Common myeloid progenitor, CD34-positive (primary cell): ENCODE measurements around the gene PLCB4.

ENCODE experiments used
- CTCF ChIA-PET: fragments of 350-600 bp; sonication (Branson Sonifier 250); formaldehyde crosslinking; loops from one replicate; lab custom pipeline; 2021; ENCODE audit warnings: antibody characterized with exemption; lab: Charles Lee
- POLR2A ChIA-PET: fragments of 350-600 bp; sonication (Branson Sonifier 250); formaldehyde crosslinking; loops from one replicate; lab custom pipeline; 2021; ENCODE audit warnings: antibody characterized with exemption; lab: Charles Lee
- DNase-seq, 3 donors: peaks; one replicate each; pipeline versions ENCODE4 v3.0.0 to v3.0.0-alpha.2; 2013
- H3K27ac ChIP-seq, 2 experiments: 1 replicate in 1 of 2; 2 replicates in 1 of 2; pipeline ENCODE4 v1.7.0; 2013; ENCODE audit warnings: inconsistent platforms in 2 of 2, low read length in 2 of 2, mild to moderate bottlenecking in 2 of 2, low read depth in 1 of 2, moderate library complexity in 1 of 2; ENCODE audit not compliant: severe bottlenecking in 2 of 2, insufficient read depth in 1 of 2, poor library complexity in 1 of 2
- H3K27me3 ChIP-seq, 5 experiments: replicated peaks in 2 of 5; 1 replicate in 3 of 5; 2 replicates in 2 of 5; pipeline versions ENCODE4 v1.6.1 to v1.7.0; 2013; ENCODE audit warnings: low read length in 4 of 5, mild to moderate bottlenecking in 2 of 5, moderate library complexity in 2 of 5, inconsistent platforms in 1 of 5; ENCODE audit not compliant: insufficient read depth in 5 of 5, control insufficient read depth in 4 of 5
- H3K36me3 ChIP-seq, 4 experiments: 1 replicate in 2 of 4; 2 replicates in 2 of 4; pipeline versions ENCODE4 v1.6.1 to v1.7.0; 2013; ENCODE audit warnings: low read length in 3 of 4, control low read depth in 1 of 4, mild to moderate bottlenecking in 1 of 4; ENCODE audit not compliant: control insufficient read depth in 4 of 4, insufficient read depth in 4 of 4
- H3K4me1 ChIP-seq, 4 experiments: 1 replicate in 3 of 4; 2 replicates in 1 of 4; pipeline versions ENCODE4 v1.6.1 to v1.7.1; 2013; ENCODE audit warnings: low read length in 3 of 4, mild to moderate bottlenecking in 3 of 4, control low read depth in 1 of 4, inconsistent platforms in 1 of 4, moderate library complexity in 1 of 4; ENCODE audit not compliant: control insufficient read depth in 4 of 4, insufficient read depth in 4 of 4; ENCODE audit errors: control extremely low read depth in 1 of 4
- H3K4me3 ChIP-seq, 7 experiments: 1 replicate in 4 of 7; 2 replicates in 3 of 7; pipeline versions ENCODE4 v1.5.1 to v1.7.0; 2013; ENCODE audit warnings: mild to moderate bottlenecking in 7 of 7, low read length in 6 of 7, moderate library complexity in 6 of 7, inconsistent platforms in 2 of 7, low read depth in 2 of 7, control low read depth in 1 of 7; ENCODE audit not compliant: insufficient read depth in 4 of 7, control insufficient read depth in 1 of 7; ENCODE audit errors: extremely low read depth in 1 of 7
- H3K9me3 ChIP-seq, 5 experiments: 1 replicate in 4 of 5; 2 replicates in 1 of 5; pipeline versions ENCODE4 v1.6.1 to v1.7.1; 2013; ENCODE audit warnings: low read length in 4 of 5, mild to moderate bottlenecking in 2 of 5, inconsistent platforms in 1 of 5, low read depth in 1 of 5, moderate library complexity in 1 of 5; ENCODE audit not compliant: control insufficient read depth in 4 of 5, insufficient read depth in 2 of 5; ENCODE audit errors: control extremely low read depth in 1 of 5
- WGBS: methylation state at CpG from one replicate; pipeline ENCODE4 v1.1.5; 2013; ENCODE audit not compliant: insufficient coverage; 5-methylcytosine and 5-hydroxymethylcytosine counted together

Gene PLCB4

GRCh38 chr20:9053108-9053507 is 15.8 kb upstream of the PLCB4 start:
- no peak overlapping the region for H3K27ac ChIP-seq
- H3K36me3 ChIP-seq = no peaks in the 10 kb centered on the region
- H3K4me1 ChIP-seq = peaks cover 0 to 29% (median 15%) of the 10 kb centered on the region in 4 experiments
- peak; percentile 60 to 90 (median 83) for DNase-seq
- ChIA-PET POLR2A (no interaction called here), CTCF (interaction anchor here (0.9 kb wide), 1 partner anchor 23 kb away, joined by 3 read pairs; no protein-coding TSS in a partner anchor)
- peaks cover 0 to 9% (median 3%) of the 10 kb centered on the region in 5 experiments for H3K9me3 ChIP-seq
- H3K27me3 ChIP-seq = no peaks in the 10 kb centered on the region
- WGBS = 0% methylated on average over 3 of the region's 3 CpGs
- peak overlapping the region in 4 of 7 experiments; percentile 0 to 54 (median 40) for H3K4me3 ChIP-seq

GRCh38 chr20:9054176-9054575 is 14.7 kb upstream of the PLCB4 start:
- 100% methylated on average over 1 of the region's 3 CpGs for WGBS
- Histone ChIP-seq H3K9me3 (peaks cover 0 to 2% (median 0%) of the 10 kb centered on the region in 5 experiments), H3K36me3 (no peaks in the 10 kb centered on the region), H3K4me3 (no peak overlapping the region), H3K27ac (no peak overlapping the region), H3K27me3 (no peaks in the 10 kb centered on the region), H3K4me1 (peaks cover 0 to 29% (median 15%) of the 10 kb centered on the region in 4 experiments)
- ChIA-PET CTCF (interaction anchor here (0.8 kb wide), 1 partner anchor 14 kb away, joined by 3 read pairs; the partner anchor contains the start of gene PLCB4), POLR2A (no interaction called here)
- no peak for DNase-seq

GRCh38 chr20:9059931-9060330 is 9.0 kb upstream of the PLCB4 start:
- 98% methylated on average over 6 of the region's 6 CpGs for WGBS
- H3K4me1 ChIP-seq = no peaks in the 10 kb centered on the region
- no peak for DNase-seq
- H3K27me3 ChIP-seq = no peaks in the 10 kb centered on the region
- H3K27ac ChIP-seq = no peak overlapping the region
- no peaks in the 10 kb centered on the region for H3K36me3 ChIP-seq
- CTCF ChIA-PET = no interaction called here
- no peak overlapping the region for H3K4me3 ChIP-seq
- POLR2A ChIA-PET = no interaction called here
- H3K9me3 ChIP-seq = no peaks in the 10 kb centered on the region

GRCh38 chr20:9061434-9061833 is 7.5 kb upstream of the PLCB4 start:
- no peaks in the 10 kb centered on the region for H3K27me3 ChIP-seq
- DNase-seq = no peak
- ChIA-PET CTCF (interaction anchor here (0.7 kb wide), 1 partner anchor 151 kb away, joined by 3 read pairs; no protein-coding TSS in a partner anchor), POLR2A (no interaction called here)
- H3K4me1 ChIP-seq = no peaks in the 10 kb centered on the region
- no peak overlapping the region for H3K27ac ChIP-seq
- H3K9me3 ChIP-seq = no peaks in the 10 kb centered on the region
- H3K4me3 ChIP-seq = no peak overlapping the region
- H3K36me3 ChIP-seq = no peaks in the 10 kb centered on the region
- WGBS = no CpG with 5 or more reads among the region's 1 CpG

GRCh38 chr20:9062066-9062465 is 6.8 kb upstream of the PLCB4 start:
- Histone ChIP-seq H3K4me3 (no peak overlapping the region), H3K27me3 (no peaks in the 10 kb centered on the region), H3K27ac (no peak overlapping the region), H3K9me3 (no peaks in the 10 kb centered on the region), H3K36me3 (no peaks in the 10 kb centered on the region), H3K4me1 (no peaks in the 10 kb centered on the region)
- DNase-seq = no peak
- no CpG with 5 or more reads among the region's 2 CpGs for WGBS
- ChIA-PET CTCF (interaction anchor here (0.7 to 1.1 kb wide), 2 partner anchors 13 to 152 kb away, joined by 3 read pairs; no protein-coding TSS in a partner anchor), POLR2A (no interaction called here)

- CTCF ChIA-PET = no interaction called here
- POLR2A ChIA-PET = no interaction called here
- no peak overlapping the region for H3K4me3 ChIP-seq
- no peaks in the 10 kb centered on the region for H3K9me3 ChIP-seq
- DNase-seq = no peak
- peaks cover 0 to 21% (median 13%) of the 10 kb centered on the region in 4 experiments for H3K4me1 ChIP-seq
- H3K36me3 ChIP-seq = no peaks in the 10 kb centered on the region
- H3K27ac ChIP-seq = no peak overlapping the region
- WGBS = 95% methylated on average over 3 of the region's 3 CpGs
- H3K27me3 ChIP-seq = no peaks in the 10 kb centered on the region
These were observed 2.7 kb upstream of the PLCB4 start for GRCh38 chr20:9066191-9066590.

- 0% methylated on average over 40 of the region's 57 CpGs for WGBS
- ChIA-PET POLR2A (interaction anchor here (1.1 kb wide), 1 partner anchor 92 kb away, joined by 3 read pairs; no protein-coding TSS in a partner anchor), CTCF (interaction anchor here (1.4 kb wide), 1 partner anchor 14 kb away, joined by 3 read pairs; no protein-coding TSS in a partner anchor)
- Histone ChIP-seq H3K27me3 (no peaks in the 10 kb centered on the region), H3K36me3 (no peaks in the 10 kb centered on the region), H3K27ac (peak overlapping the region in 1 of 2 experiments; percentile 25), H3K4me3 (peak overlapping the region; percentile 48 to 95 (median 89)), H3K9me3 (no peaks in the 10 kb centered on the region), H3K4me1 (peaks cover 5 to 41% (median 29%) of the 10 kb centered on the region in 4 experiments)
- DNase-seq = peak; percentile 44 to 65 (median 54)
These were observed 570 bp upstream of the PLCB4 start for GRCh38 chr20:9068233-9068801.
